ENCODE results near the gene PHF21A.

DNA sequence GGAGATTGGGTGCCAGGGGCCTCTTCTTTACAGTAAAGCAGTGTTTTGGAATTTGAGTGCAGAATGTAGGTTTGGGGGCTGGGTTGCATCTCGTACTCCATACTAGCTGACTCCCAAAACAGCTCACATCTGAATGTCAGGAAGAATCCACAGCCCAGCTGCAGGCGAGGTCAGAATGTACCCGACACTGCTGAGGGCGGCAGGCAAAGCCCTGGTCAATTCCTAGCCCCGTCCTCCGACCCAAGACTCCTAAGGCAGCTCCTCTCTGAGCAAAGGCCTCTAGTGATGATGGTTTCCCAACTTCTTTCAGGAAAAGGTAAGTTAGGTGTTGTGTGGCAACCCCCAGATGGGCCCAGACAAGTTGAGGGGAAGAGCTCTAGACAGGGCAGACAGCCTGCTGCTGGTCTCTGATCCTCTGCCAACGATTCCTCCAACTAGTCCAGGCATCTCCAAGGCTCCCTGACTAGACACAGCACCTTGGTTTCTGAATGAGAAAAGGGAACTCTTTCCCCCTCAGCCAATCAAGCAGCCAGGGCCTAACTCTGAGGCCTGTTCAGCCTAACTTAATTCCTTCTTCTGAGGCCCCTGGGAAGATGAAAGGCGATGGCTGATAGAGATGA, 190.2 kb downstream of the PHF21A start:
- TF ChIP-seq, protein P1, sequence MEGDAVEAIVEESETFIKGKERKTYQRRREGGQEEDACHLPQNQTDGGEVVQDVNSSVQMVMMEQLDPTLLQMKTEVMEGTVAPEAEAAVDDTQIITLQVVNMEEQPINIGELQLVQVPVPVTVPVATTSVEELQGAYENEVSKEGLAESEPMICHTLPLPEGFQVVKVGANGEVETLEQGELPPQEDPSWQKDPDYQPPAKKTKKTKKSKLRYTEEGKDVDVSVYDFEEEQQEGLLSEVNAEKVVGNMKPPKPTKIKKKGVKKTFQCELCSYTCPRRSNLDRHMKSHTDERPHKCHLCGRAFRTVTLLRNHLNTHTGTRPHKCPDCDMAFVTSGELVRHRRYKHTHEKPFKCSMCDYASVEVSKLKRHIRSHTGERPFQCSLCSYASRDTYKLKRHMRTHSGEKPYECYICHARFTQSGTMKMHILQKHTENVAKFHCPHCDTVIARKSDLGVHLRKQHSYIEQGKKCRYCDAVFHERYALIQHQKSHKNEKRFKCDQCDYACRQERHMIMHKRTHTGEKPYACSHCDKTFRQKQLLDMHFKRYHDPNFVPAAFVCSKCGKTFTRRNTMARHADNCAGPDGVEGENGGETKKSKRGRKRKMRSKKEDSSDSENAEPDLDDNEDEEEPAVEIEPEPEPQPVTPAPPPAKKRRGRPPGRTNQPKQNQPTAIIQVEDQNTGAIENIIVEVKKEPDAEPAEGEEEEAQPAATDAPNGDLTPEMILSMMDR (IDR thresholded peaks at IDR 0.05), result no peak
- TF ChIP-seq POLR2A (IDR thresholded peaks at IDR 0.05), result no peak

All from uterus (tissue), 2 donors.